ENCODE data around the gene TTC39B. TPM values are rescaled to one million over a fixed set of nuclear protein-coding genes. Genes with fewer than 3 reads are reported as not detected.

Gene TTC39B
- total RNA-seq, 1 donor from 2014 or later, result 5.2 TPM

DNA sequence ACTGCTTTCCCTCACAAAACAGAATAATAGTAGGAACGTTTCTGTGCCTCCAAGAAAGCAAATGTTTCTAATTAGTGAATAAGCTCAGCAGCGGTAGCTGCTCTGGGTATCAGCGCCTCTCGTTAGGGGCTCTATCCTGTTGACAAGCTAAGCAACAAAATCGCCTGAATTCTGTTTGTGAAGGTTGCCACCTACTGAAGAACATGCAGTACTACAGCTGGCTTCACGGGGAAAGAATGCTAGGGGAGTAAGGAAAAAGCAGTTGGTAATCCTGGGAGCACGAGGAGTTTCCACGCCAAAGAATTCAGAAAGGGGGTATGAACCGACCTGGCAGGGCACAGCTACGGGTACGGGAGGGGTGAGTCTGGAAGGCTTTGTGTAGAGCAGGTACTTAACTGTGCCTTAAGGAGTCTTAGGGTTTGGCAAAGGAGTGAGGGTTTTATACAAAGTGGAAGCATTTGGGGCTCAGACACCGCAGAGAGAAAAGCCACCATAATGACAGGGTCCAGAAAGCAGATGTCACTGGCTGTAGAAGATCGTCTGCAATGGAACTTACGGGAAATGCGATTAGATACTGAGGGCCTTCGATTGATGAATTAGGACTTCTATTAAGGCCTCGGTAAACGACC is 171.7 kb downstream of the TTC39B start:
- DNase-seq (ENCODE audit: low read depth, low spot score), result peak; percentile 27

DNA sequence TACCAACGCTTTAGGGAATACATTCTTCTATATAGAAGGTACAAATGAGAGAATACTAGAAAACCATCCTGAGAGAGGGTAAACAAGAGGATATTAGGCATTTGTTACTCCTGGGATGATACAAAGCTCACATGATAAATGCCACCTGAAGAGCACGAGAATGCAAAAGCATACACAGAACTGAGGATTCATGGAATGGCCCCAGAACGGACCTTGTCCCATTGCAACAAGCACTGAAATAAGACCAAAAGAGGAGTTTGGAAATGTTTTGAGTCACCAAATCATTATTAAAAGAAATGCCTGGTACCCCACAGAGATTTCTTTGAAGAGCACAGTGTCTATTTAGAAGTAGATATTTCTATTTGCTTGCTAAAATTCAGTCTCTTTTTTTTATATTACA is 173.5 kb downstream of the TTC39B start:
- no peak for DNase-seq (ENCODE audit: low read depth, low spot score)

DNA sequence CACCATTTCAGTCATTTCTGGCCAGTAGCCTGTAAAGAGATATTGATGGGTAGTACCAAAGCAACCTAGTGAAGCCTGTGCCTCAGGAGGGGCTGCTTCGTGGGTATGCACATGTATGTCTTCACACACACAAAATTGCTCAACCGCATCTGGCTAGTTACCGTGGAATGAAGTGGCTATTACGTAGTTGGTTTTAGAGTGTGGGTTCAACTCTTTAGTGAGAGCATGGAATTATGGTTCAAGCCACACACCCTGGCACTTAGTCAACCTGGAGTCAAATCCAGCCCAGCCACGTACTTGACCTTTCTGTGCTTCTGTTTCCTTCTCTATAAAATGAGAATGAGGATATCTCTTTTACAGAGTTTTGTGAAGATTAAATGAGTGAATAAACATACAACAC is 174.9 kb downstream of the TTC39B start:
- no peak for DNase-seq (ENCODE audit: low read depth, low spot score)

DNA sequence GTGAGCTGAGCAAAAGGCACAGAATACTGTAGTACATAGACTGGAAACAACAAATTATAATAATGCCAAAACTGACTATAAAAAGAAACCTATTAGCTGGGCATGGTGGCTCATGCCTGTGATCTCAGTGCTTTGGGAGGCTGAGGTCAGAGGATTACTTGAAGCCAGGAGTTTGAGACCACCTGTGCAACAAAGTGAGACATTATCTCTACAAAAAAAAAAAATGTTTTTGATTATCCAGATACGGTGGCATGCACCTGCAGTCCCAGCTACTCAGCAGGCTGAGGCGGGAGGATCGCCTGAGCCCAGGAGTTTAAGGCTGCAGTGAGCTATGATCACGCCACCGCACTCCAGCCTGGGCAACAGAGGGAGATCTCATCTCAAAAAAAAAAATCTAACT is 175.9 kb downstream of the TTC39B start:
- DNase-seq (ENCODE audit: low read depth, low spot score), result no peak

DNA sequence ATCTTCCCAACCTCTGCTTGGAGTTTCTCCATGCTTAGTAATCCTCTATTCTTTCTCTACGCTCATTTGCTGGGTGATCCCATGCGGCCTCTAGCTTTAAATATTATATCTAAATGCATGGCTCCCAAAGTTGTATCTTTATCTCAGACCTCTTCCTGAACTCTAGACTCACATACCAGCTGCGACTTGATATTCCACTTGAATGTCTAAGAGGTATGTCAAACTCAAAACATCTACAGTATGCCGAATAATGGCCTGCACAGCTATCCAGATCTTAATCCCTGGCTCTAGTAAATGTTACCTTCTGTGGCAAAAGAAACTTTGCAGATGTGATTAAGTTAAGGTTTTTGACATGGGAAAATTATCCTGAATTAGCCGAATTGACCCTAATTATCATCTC is 179.2 kb downstream of the TTC39B start:
- DNase-seq (ENCODE audit: low read depth, low spot score), result no peak

DNA sequence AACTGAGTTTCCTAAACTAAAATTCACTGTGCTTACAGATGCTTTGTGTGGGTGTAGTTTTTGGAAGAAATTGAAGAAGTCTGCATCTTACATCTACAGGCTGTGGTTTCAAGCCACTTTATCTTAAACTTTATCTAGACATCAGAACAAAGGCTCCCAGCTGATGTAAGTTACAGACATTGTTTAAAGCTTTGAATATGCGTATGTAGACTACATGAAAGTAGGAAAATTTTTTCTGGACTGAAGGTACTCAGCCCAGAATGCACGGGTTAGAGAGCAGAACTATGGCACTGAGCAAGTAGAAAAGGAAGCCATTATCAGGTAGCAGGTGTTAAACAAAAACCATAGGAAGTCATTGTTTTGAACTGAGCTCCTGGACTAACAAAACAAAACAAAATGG is 185.4 kb downstream of the TTC39B start:
- DNase-seq (ENCODE audit: low read depth, low spot score), result no peak

DNA sequence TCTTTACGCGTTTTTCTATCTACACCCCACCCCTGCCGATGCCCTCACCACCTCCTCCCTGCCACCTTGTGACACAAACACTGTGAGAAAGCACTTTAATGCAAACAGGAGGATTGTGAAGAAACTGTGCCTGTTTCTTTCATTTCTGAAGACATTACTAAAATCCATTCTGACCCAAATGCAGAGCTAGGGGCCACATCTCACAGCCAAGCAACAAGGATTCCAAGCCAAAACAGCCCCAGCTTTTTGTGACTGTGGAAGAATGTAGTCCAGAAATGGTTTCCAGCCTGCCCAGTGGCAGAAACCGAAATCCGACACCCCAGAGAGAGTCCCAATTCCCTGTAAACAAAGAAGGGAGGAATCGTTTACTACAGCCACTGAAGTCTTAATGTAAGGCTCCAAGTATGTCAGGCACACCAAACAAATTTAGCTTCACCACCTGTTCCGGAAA is 190.9 kb downstream of the TTC39B start:
- DNase-seq (ENCODE audit: low read depth, low spot score), result no peak

DNA sequence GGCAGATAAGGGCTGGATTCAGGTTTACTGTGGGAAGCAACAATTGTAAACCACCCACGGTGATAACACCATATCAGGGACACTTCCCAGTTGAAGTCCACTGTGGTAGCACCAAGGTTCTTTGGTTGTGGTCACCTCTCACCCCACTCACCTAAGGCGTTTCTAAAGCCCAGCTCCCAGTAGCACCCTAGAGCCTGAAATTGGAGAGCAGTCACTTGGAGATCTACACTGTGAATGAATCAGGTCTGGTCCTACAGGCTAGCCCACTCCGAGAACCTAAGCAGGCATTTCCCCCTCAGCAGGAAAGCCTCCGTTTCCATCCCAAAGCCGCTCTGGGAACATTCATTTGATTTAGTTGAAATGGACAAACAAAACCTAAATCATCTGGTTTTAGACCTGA is 191.3 kb downstream of the TTC39B start:
- no peak for DNase-seq (ENCODE audit: low read depth, low spot score)

DNA sequence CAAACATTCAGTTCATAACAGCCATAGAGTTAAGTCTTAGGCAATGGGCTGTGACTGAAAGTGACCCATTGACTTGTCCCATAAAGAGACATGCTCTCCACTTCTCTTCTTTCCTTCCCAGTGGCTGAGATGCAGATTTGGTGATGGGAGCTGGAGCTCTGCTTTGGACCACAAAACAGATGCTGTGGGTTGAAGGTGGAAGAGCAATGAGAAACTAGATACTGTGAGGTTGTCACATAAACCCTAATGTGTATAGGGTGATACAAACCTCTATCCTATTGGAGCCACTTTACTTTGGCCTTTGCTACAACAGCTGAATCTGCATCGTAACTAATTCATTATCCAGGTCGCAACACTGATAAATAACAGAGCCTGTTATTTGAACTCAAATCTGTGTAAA is 192.0 kb downstream of the TTC39B start:
- DNase-seq (ENCODE audit: low read depth, low spot score), result no peak

Other genes with a start within 250 kb of the TTC39B start
- gene SNAPC3, start 115.7 kb upstream of the TTC39B start, total RNA-seq, result 26.8 and 48.3 TPM in 2 replicates
- gene PSIP1, start 203.8 kb upstream of the TTC39B start, total RNA-seq, result 59.4 and 74.4 TPM in 2 replicates
- 0.86 and 1.1 TPM in 2 replicates for gene CCDC171, start 245.8 kb upstream of the TTC39B start, total RNA-seq

Measured in pulmonary artery endothelial cell (primary cell).